HCT116 (cell line): ENCODE data around the gene GARIN5A. TPM values are rescaled to one million over a fixed set of nuclear protein-coding genes. Genes with fewer than 3 reads are reported as not detected.

Experiments used
- ATAC-seq: fragments of 200-7000 bp; cut with Tn5 transposase; 2 replicates; pipeline ENCODE4 v1.9.1; 2020; ENCODE audit warnings: mild to moderate bottlenecking, moderate library complexity
- BruUV-seq: library from RNA; stranded (reverse); fragments of 400-500 nt; replicated peaks from 2 replicates; lab custom pipeline; 2021; lab: Mats Ljungman, UMichigan
- CTCF ChIA-PET: fragments of 300-600 bp; sonication (Branson Sonifier 250); formaldehyde crosslinking; loops from one replicate; lab custom pipeline; 2021; ENCODE audit warnings: antibody characterized with exemption; lab: Charles Lee
- POLR2A ChIA-PET: fragments of 300-600, 350-600 bp; sonication (Branson Sonifier 250); formaldehyde crosslinking; loops from one replicate; lab custom pipeline; 2021; ENCODE audit warnings: antibody characterized with exemption; lab: Charles Lee
- RAD21 ChIA-PET, 2 experiments: fragments of 300-600 bp; sonication (Branson Sonifier 250); formaldehyde crosslinking; loops; one replicate each; lab custom pipeline; 2023; ENCODE audit warnings: low total read pairs in 2 of 2; ENCODE audit not compliant: uncharacterized antibody in 2 of 2, unreplicated experiment in 2 of 2, low non-redundant PET in 1 of 2; lab: Charles Lee
- DNase-seq: peaks from one replicate; pipeline ENCODE4 v3.0.0-alpha.2; 2010; ENCODE audit warnings: low read depth, low spot score
- H2AFZ ChIP-seq: fragments of 200-600 bp; shearing (Covaris generic), sonication (generic); 2 replicates; pipeline ENCODE4 v1.6.1; 2017; ENCODE audit warnings: low read depth, mixed run types, mixed read lengths, antibody characterized with exemption, low read length; ENCODE audit not compliant: poor library complexity, severe bottlenecking
- H3K27ac ChIP-seq: 2 replicates; pipeline ENCODE4 v1.5.1; 2012; ENCODE audit warnings: low read depth, low read length
- H3K27me3 ChIP-seq: fragments of 200-600 bp; sonication (generic); 2 replicates; pipeline ENCODE4 v1.6.1; 2016; ENCODE audit warnings: mixed run types, low read length, mixed read lengths; ENCODE audit not compliant: insufficient read depth
- H3K36me3 ChIP-seq, 2 experiments: fragments of 200-500 bp in 1 of 2; fragments of 200-600 bp in 1 of 2; sonication (Bioruptor generic) in 1 of 2; sonication (generic) in 1 of 2; 2 replicates each; pipeline versions ENCODE4 v1.5.1 to v1.6.1; 2014 to 2016; ENCODE audit warnings: low read length in 2 of 2, inconsistent platforms in 1 of 2, mixed read lengths in 1 of 2, mixed run types in 1 of 2; ENCODE audit not compliant: insufficient read depth in 2 of 2, control insufficient read depth in 1 of 2
- H3K4me1 ChIP-seq, 2 experiments: fragments of 200-600 bp in 1 of 2; sonication (generic) in 1 of 2; 2 replicates each; pipeline versions ENCODE4 v1.5.1 to v1.6.1; 2012 to 2017; ENCODE audit warnings: low read length in 2 of 2, inconsistent platforms in 1 of 2, mild to moderate bottlenecking in 1 of 2, mixed read lengths in 1 of 2, mixed run types in 1 of 2, moderate library complexity in 1 of 2; ENCODE audit not compliant: insufficient read depth in 2 of 2, control insufficient read depth in 1 of 2
- H3K4me2 ChIP-seq: fragments of 200-600 bp; sonication (generic); 2 replicates; pipeline ENCODE4 v1.6.1; 2017; ENCODE audit warnings: mixed run types, low read length, mixed read lengths
- H3K4me3 ChIP-seq, 2 experiments: fragments of 200-600 bp in 1 of 2; sonication (generic) in 1 of 2; replicated peaks in 1 of 2; 2 replicates each; pipeline ENCODE4 v1.5.1; 2011 to 2016; ENCODE audit warnings: low read length in 2 of 2, control low read depth in 1 of 2, low read depth in 1 of 2, mild to moderate bottlenecking in 1 of 2, mixed read lengths in 1 of 2, mixed run types in 1 of 2
- H3K79me2 ChIP-seq: fragments of 200-600 bp; sonication (generic); 2 replicates; pipeline ENCODE4 v1.6.1; 2017; ENCODE audit warnings: mild to moderate bottlenecking, mixed run types, low read length, moderate library complexity, mixed read lengths; ENCODE audit not compliant: insufficient read depth
- H3K9ac ChIP-seq: fragments of 200-600 bp; sonication (generic); 2 replicates; pipeline ENCODE4 v1.6.1; 2016; ENCODE audit warnings: low read length, mixed read lengths
- H3K9me2 ChIP-seq: fragments of 200-600 bp; sonication (generic), shearing (Covaris generic); 2 replicates; pipeline ENCODE4 v1.6.1; 2017; ENCODE audit warnings: mixed run types, mild to moderate bottlenecking, moderate library complexity; ENCODE audit not compliant: insufficient read depth
- H3K9me3 ChIP-seq, 2 experiments: fragments of 200-500 bp in 1 of 2; fragments of 200-600 bp in 1 of 2; sonication (Bioruptor generic) in 1 of 2; sonication (generic) in 1 of 2; 2 replicates each; pipeline ENCODE4 v1.6.1; 2014 to 2017; ENCODE audit warnings: low read length in 2 of 2, mixed read lengths in 2 of 2, inconsistent platforms in 1 of 2, low read depth in 1 of 2, mild to moderate bottlenecking in 1 of 2, mixed run types in 1 of 2, moderate library complexity in 1 of 2; ENCODE audit not compliant: control insufficient read depth in 1 of 2, insufficient read depth in 1 of 2
- H4K20me1 ChIP-seq: fragments of 200-600 bp; sonication (generic), shearing (Covaris generic); 2 replicates; pipeline ENCODE4 v1.6.1; 2017; ENCODE audit warnings: mixed run types, mild to moderate bottlenecking, moderate library complexity; ENCODE audit not compliant: insufficient read depth
- CBX3 ChIP-seq: IDR thresholded peaks from 2 replicates; pipeline ENCODE4 v1.6.1; 2012; ENCODE audit warnings: low read depth
- CEBPB ChIP-seq: IDR thresholded peaks from 2 replicates; pipeline ENCODE4 v1.6.1; 2012; ENCODE audit warnings: low read depth
- EGR1 ChIP-seq: IDR thresholded peaks from 2 replicates; pipeline ENCODE4 v1.6.1; 2012; ENCODE audit warnings: low read depth
- ELF1 ChIP-seq: IDR thresholded peaks from 2 replicates; pipeline ENCODE4 v1.6.1; 2012; ENCODE audit warnings: low read depth, borderline replicate concordance
- EZH2 ChIP-seq: fragments of 200-600 bp; sonication (generic); IDR thresholded peaks from 2 replicates; pipeline ENCODE4 v1.6.1; 2017; ENCODE audit warnings: antibody characterized with exemption, mixed run types
- JUND ChIP-seq: IDR thresholded peaks from 2 replicates; pipeline ENCODE4 v1.6.1; 2012
- MAX ChIP-seq: IDR thresholded peaks from 2 replicates; pipeline ENCODE4 v1.6.1; 2012
- POLR2A ChIP-seq: IDR thresholded peaks from 2 replicates; pipeline ENCODE4 v1.7.0; 2011; ENCODE audit warnings: borderline replicate concordance; ENCODE audit not compliant: insufficient read depth, insufficient read length; ENCODE audit errors: extremely low read depth
- POLR2AphosphoS5 ChIP-seq: IDR thresholded peaks from 2 replicates; pipeline ENCODE4 v1.6.1; 2011; ENCODE audit warnings: mild to moderate bottlenecking, low read depth, low read length, moderate library complexity
- RAD21 ChIP-seq: IDR thresholded peaks from 2 replicates; pipeline ENCODE4 v1.6.1; 2012; ENCODE audit warnings: low read depth, mild to moderate bottlenecking
- REST ChIP-seq: IDR thresholded peaks from 2 replicates; pipeline ENCODE4 v1.6.1; 2012; ENCODE audit warnings: low read depth
- SIN3A ChIP-seq: IDR thresholded peaks from 2 replicates; pipeline ENCODE4 v1.6.1; 2012; ENCODE audit warnings: low read depth
- SP1 ChIP-seq: IDR thresholded peaks from 2 replicates; pipeline ENCODE4 v1.6.1; 2012; ENCODE audit warnings: low read depth
- SRF ChIP-seq: IDR thresholded peaks from 2 replicates; pipeline ENCODE4 v1.6.1; 2012; ENCODE audit warnings: low read depth
- YY1 ChIP-seq: IDR thresholded peaks from 2 replicates; pipeline ENCODE4 v1.6.1; 2011; ENCODE audit warnings: low read length, low read depth, moderate library complexity, mild to moderate bottlenecking; ENCODE audit not compliant: insufficient replicate concordance; ENCODE audit errors: extremely low read depth
- ZBTB33 ChIP-seq: IDR thresholded peaks from 2 replicates; pipeline ENCODE4 v1.6.1; 2011; ENCODE audit warnings: mild to moderate bottlenecking, low read length, moderate library complexity; ENCODE audit not compliant: insufficient replicate concordance; ENCODE audit errors: extremely low read depth
- ZFX ChIP-seq: fragments of 450-650 bp; IDR thresholded peaks from 2 replicates; pipeline ENCODE4 v1.6.1; 2017
- ZNF274 ChIP-seq: fragments of 200-500 bp; sonication (Bioruptor generic); IDR thresholded peaks from 2 replicates; pipeline ENCODE4 v1.6.1; 2014; ENCODE audit warnings: mild to moderate bottlenecking, low read depth, low read length, inconsistent platforms
- intact Hi-C: fragments of 100-400 bp; cut with micrococcal nuclease; formaldehyde crosslinking; loops from 2 replicates; pipeline ENCODE4 v1.10.0; 2022
- total RNA-seq: library from RNA; stranded (reverse); gene quantifications from one replicate; pipeline ENCODE4 v1.2.1, GENCODE V29; 2021; ENCODE audit not compliant: unreplicated experiment
- TF ChIP-seq, protein P1 (sequence below), 3 experiments: fragments of 200-600 bp in 1 of 3; sonication (generic) in 1 of 3; IDR thresholded peaks in 2 of 3; conservative IDR thresholded peaks in 1 of 3; 2 replicates each; pipeline ENCODE4 v1.5.1; 2012 to 2017; ENCODE audit warnings: low read depth in 2 of 3, low read length in 2 of 3, antibody characterized with exemption in 1 of 3, borderline replicate concordance in 1 of 3, control low read depth in 1 of 3, mild to moderate bottlenecking in 1 of 3, mixed read lengths in 1 of 3, mixed run types in 1 of 3, moderate library complexity in 1 of 3; ENCODE audit not compliant: insufficient read depth in 1 of 3
- TF ChIP-seq, protein P2 (sequence below): IDR thresholded peaks from 2 replicates; pipeline ENCODE4 v1.6.1; 2012

Gene GARIN5A
- total RNA-seq, 1 experiment from 2014 or later = 12.2 TPM

DNA sequence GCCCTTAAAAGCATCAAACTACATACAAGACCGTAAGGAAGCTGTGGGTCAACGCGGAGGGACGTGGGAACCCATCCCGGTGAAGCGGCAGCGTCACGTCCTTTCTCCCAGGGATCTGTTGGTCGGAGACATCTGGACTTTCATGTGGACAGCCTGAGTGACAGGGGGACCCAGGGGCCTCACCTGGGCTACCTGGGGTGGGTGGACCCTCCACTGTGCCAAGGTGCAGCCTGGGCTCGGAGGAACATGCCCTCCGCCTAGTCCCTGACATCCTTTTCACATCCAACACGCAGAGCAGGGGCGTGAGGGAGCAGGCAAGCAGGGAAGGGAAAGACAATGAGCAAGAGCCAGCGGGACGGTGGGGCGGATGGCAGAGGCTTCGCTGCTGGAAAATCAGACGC is 13.8 kb upstream of the GARIN5A start:
- intact Hi-C loops = no loop called here
- no peak overlapping the region for H3K27ac ChIP-seq
- ChIA-PET POLR2A (no interaction called here), CTCF (no interaction called here), RAD21 (no interaction called here)
- H3K27me3 ChIP-seq = no peaks in the 10 kb centered on the region
- no peak overlapping the region for H3K4me3 ChIP-seq
- no peak overlapping the region for H3K4me2 ChIP-seq
- ATAC-seq = no peak
- H4K20me1 ChIP-seq = no peaks in the 10 kb centered on the region
- no TSS peak for BruUV-seq
- no peaks in the 10 kb centered on the region for H3K79me2 ChIP-seq
- H3K36me3 ChIP-seq = peaks cover 0 to 6% of the 10 kb centered on the region in 2 experiments; a peak in 1 of 4 replicates
- no peak overlapping the region for H2AFZ ChIP-seq
- TF ChIP-seq POLR2A = no peak
- no peak for TF ChIP-seq SRF
- TF ChIP-seq REST = no peak
- TF ChIP-seq MAX = no peak
- no peak for TF ChIP-seq EZH2
- TF ChIP-seq CBX3 = no peak
- no peak for TF ChIP-seq YY1
- TF ChIP-seq, protein P1, sequence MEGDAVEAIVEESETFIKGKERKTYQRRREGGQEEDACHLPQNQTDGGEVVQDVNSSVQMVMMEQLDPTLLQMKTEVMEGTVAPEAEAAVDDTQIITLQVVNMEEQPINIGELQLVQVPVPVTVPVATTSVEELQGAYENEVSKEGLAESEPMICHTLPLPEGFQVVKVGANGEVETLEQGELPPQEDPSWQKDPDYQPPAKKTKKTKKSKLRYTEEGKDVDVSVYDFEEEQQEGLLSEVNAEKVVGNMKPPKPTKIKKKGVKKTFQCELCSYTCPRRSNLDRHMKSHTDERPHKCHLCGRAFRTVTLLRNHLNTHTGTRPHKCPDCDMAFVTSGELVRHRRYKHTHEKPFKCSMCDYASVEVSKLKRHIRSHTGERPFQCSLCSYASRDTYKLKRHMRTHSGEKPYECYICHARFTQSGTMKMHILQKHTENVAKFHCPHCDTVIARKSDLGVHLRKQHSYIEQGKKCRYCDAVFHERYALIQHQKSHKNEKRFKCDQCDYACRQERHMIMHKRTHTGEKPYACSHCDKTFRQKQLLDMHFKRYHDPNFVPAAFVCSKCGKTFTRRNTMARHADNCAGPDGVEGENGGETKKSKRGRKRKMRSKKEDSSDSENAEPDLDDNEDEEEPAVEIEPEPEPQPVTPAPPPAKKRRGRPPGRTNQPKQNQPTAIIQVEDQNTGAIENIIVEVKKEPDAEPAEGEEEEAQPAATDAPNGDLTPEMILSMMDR (IDR thresholded peaks at IDR 0.05 in 2 of 3, conservative IDR thresholded peaks at IDR 0.05 in 1 of 3; ENCODE audit: borderline replicate concordance in 1 of 3, insufficient read depth in 1 of 3, low read depth in 2 of 3, low read length in 2 of 3) = no peak
- no peak for TF ChIP-seq RAD21
- TF ChIP-seq ELF1 = no peak
- TF ChIP-seq EGR1 = no peak
- no peak for TF ChIP-seq ZNF274
- no peak for TF ChIP-seq JUND
- TF ChIP-seq SP1 = no peak
- no peak for TF ChIP-seq POLR2AphosphoS5
- TF ChIP-seq CEBPB = no peak
- TF ChIP-seq, protein P2, sequence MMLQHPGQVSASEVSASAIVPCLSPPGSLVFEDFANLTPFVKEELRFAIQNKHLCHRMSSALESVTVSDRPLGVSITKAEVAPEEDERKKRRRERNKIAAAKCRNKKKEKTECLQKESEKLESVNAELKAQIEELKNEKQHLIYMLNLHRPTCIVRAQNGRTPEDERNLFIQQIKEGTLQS = no peak
- no peak for TF ChIP-seq ZBTB33
- no peak for TF ChIP-seq ZFX
- no peak for TF ChIP-seq SIN3A
- H3K9me2 ChIP-seq = no peaks in the 10 kb centered on the region
- no peak overlapping the region for H3K9ac ChIP-seq
- no peak for DNase-seq
- peaks cover 12 to 16% of the 10 kb centered on the region in 2 experiments for H3K4me1 ChIP-seq
- H3K9me3 ChIP-seq = peaks cover 3 to 10% of the 10 kb centered on the region in 2 experiments; a peak in 1 of 4 replicates
